SU-DHL-6 (cell line): ENCODE data around the gene UPP1.

Experiments
- H2AFZ ChIP-seq: fragments of 200-600 bp; sonication (generic); 2 replicates; pipeline ENCODE4 v1.6.1; 2014; ENCODE audit warnings: low read depth, mild to moderate bottlenecking, moderate library complexity, mixed read lengths, antibody characterized with exemption, low read length; ENCODE audit not compliant: severe bottlenecking
- H3F3A ChIP-seq: fragments of 200-600 bp; shearing (Covaris generic); 2 replicates; pipeline ENCODE4 v1.6.0; 2016; ENCODE audit warnings: antibody characterized with exemption, mild to moderate bottlenecking; ENCODE audit not compliant: insufficient read depth
- H3K27ac ChIP-seq: fragments of 200-600 bp; sonication (generic); 2 replicates; pipeline ENCODE4 v1.5.1; 2016; ENCODE audit warnings: low read depth, mild to moderate bottlenecking, low read length, moderate library complexity, mixed read lengths
- H3K27me3 ChIP-seq: fragments of 200-600 bp; sonication (generic), shearing (Covaris generic); 2 replicates; pipeline ENCODE4 v1.6.0; 2014; ENCODE audit warnings: mild to moderate bottlenecking, low read length
- H3K36me3 ChIP-seq: fragments of 200-600 bp; sonication (generic); 2 replicates; pipeline ENCODE4 v1.6.1; 2014; ENCODE audit warnings: mild to moderate bottlenecking, low read length, mixed read lengths
- H3K4me2 ChIP-seq: fragments of 300-600, 200-600 bp; shearing (Covaris generic), sonication (generic); 2 replicates; pipeline ENCODE4 v1.6.0; 2014; ENCODE audit warnings: low read length, low read depth, mild to moderate bottlenecking; ENCODE audit not compliant: poor library complexity, severe bottlenecking
- H3K4me3 ChIP-seq: fragments of 200-600 bp; sonication (generic); 2 replicates; pipeline ENCODE4 v1.5.1; 2014; ENCODE audit warnings: antibody characterized with exemption, low read length, mild to moderate bottlenecking, mixed read lengths; ENCODE audit not compliant: insufficient read depth, poor library complexity, severe bottlenecking
- H3K79me2 ChIP-seq: fragments of 200-600 bp; sonication (generic); 2 replicates; pipeline ENCODE4 v1.6.1; 2014; ENCODE audit warnings: mild to moderate bottlenecking, low read length, moderate library complexity; ENCODE audit not compliant: insufficient read depth
- H3K9ac ChIP-seq: fragments of 200-600 bp; sonication (generic); 2 replicates; pipeline ENCODE4 v1.7.0; 2014; ENCODE audit warnings: mild to moderate bottlenecking, low read length
- H3K9me2 ChIP-seq: fragments of 200-600 bp; sonication (generic); replicated peaks from 2 replicates; pipeline ENCODE4 v1.6.1; 2014; ENCODE audit warnings: low read length; ENCODE audit not compliant: insufficient read depth
- H3K9me3 ChIP-seq: fragments of 200-600 bp; sonication (generic); 2 replicates; pipeline ENCODE4 v1.6.1; 2014; ENCODE audit warnings: low read length, mixed read lengths; ENCODE audit not compliant: insufficient read depth
- H4K20me1 ChIP-seq: fragments of 200-600 bp; sonication (generic); 2 replicates; pipeline ENCODE4 v1.6.1; 2014; ENCODE audit warnings: low read depth, mild to moderate bottlenecking, antibody characterized with exemption, low read length, moderate library complexity, mixed read lengths
- EZH2phosphoT487 ChIP-seq: fragments of 200-600 bp; sonication (generic), shearing (Covaris generic); conservative IDR thresholded peaks from 2 replicates; pipeline ENCODE4 v1.6.1; 2018; ENCODE audit warnings: mild to moderate bottlenecking, antibody characterized with exemption, low read length, moderate library complexity, mixed read lengths
- TF ChIP-seq, protein P1 (sequence below): fragments of 200-600 bp; sonication (generic); IDR thresholded peaks from one replicate; pipeline ENCODE4 v1.5.1; 2017; ENCODE audit warnings: antibody characterized with exemption, mild to moderate bottlenecking, low read length, moderate library complexity; ENCODE audit not compliant: insufficient read depth, poor library complexity, severe bottlenecking

UPP1 gene

DNA sequence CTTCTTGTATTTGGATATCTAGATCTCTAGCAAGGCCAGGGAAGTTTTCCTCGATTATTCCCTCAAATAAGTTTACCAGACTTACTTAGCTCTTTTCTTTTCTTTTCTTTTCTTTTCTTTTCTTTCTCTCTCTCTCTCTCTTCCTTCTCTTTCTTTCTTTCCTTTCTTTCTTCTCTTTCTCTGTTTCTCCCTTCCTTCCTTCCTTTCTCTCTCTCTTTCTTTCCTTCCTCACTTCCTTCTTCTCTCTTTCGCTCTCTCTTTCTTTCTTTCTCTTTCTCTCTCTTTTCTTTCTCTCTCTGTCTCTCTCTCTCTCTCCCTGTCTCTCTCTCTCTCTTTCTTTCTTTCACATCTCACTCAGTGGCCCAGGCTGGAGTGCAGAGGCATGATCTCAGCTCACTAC lies 37.0 kb downstream of the UPP1 start:
- Histone ChIP-seq H3K9ac (no peak overlapping the region), H3K9me2 (no peaks in the 10 kb centered on the region), H3K9me3 (no peaks in the 10 kb centered on the region), H3K4me3 (no peak overlapping the region), H3F3A (no peaks in the 10 kb centered on the region), H3K79me2 (no peaks in the 10 kb centered on the region), H2AFZ (no peak overlapping the region), H3K4me2 (no peak overlapping the region), H3K27me3 (no peaks in the 10 kb centered on the region), H3K27ac (no peak overlapping the region), H3K36me3 (no peaks in the 10 kb centered on the region), H4K20me1 (no peaks in the 10 kb centered on the region)
- TF ChIP-seq, protein P1, sequence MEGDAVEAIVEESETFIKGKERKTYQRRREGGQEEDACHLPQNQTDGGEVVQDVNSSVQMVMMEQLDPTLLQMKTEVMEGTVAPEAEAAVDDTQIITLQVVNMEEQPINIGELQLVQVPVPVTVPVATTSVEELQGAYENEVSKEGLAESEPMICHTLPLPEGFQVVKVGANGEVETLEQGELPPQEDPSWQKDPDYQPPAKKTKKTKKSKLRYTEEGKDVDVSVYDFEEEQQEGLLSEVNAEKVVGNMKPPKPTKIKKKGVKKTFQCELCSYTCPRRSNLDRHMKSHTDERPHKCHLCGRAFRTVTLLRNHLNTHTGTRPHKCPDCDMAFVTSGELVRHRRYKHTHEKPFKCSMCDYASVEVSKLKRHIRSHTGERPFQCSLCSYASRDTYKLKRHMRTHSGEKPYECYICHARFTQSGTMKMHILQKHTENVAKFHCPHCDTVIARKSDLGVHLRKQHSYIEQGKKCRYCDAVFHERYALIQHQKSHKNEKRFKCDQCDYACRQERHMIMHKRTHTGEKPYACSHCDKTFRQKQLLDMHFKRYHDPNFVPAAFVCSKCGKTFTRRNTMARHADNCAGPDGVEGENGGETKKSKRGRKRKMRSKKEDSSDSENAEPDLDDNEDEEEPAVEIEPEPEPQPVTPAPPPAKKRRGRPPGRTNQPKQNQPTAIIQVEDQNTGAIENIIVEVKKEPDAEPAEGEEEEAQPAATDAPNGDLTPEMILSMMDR = no peak
- no peak for TF ChIP-seq EZH2phosphoT487

DNA sequence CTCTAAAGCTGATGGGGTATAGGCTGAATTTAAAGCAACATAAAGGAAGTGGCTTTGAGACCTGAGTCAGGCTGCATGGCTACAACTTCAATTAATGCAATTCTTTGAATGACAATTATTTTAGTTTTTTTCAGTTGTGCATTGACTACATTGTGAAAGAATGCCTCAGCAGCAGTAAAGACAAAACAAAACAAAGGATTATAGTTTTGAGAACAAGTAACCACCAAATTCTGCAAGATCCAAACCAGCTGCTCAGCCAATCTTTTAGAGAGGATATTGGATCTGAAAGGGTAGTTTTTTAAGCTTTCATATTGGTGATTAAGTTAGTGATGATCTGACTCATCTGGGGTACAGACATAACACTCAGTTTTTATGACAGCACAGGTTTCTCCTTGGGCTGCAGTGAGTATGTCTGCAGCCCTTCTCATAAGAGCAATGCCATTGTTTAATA lies 41.6 kb downstream of the UPP1 start:
- H3K9me3 ChIP-seq = no peaks in the 10 kb centered on the region
- no peak for TF ChIP-seq EZH2phosphoT487
- no peak overlapping the region for H3K4me2 ChIP-seq
- no peaks in the 10 kb centered on the region for H3F3A ChIP-seq
- H3K36me3 ChIP-seq = no peaks in the 10 kb centered on the region
- H2AFZ ChIP-seq = no peak overlapping the region
- H3K27me3 ChIP-seq = no peaks in the 10 kb centered on the region
- H4K20me1 ChIP-seq = no peaks in the 10 kb centered on the region
- H3K9me2 ChIP-seq = no peaks in the 10 kb centered on the region
- H3K9ac ChIP-seq = no peak overlapping the region
- H3K27ac ChIP-seq = no peak overlapping the region
- H3K4me3 ChIP-seq = no peak overlapping the region
- H3K79me2 ChIP-seq = no peaks in the 10 kb centered on the region

DNA sequence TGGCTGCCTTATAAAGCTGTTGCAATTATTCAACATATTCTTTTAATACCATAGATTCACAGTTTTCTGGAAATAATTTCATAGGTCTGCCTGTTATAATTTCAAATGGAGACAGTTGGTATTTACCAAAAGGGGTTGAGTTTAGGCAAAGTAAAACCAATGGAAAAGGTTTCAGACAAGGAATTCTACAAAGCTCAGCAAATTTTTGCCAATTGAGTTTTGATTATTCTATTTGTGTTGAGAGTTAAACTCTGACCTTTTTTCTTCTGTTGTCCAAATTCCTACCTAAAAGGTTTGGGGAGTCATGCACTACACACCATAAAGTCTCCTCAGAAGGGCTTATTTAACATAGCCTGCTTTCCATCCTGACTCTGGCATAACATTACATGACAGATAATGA lies 43.7 kb downstream of the UPP1 start:
- Histone ChIP-seq H3K4me3 (no peak overlapping the region), H3K4me2 (no peak overlapping the region), H3K9ac (no peak overlapping the region), H3K27me3 (no peaks in the 10 kb centered on the region), H4K20me1 (no peaks in the 10 kb centered on the region), H3K9me3 (0 out of 2 replicates have a peak, but pooled peaks cover 4% of the 10 kb centered on the region), H3K9me2 (no peaks in the 10 kb centered on the region), H2AFZ (no peak overlapping the region), H3F3A (no peaks in the 10 kb centered on the region), H3K79me2 (no peaks in the 10 kb centered on the region), H3K36me3 (no peaks in the 10 kb centered on the region), H3K27ac (no peak overlapping the region)
- TF ChIP-seq, protein P1 = no peak
- TF ChIP-seq EZH2phosphoT487 = no peak

DNA sequence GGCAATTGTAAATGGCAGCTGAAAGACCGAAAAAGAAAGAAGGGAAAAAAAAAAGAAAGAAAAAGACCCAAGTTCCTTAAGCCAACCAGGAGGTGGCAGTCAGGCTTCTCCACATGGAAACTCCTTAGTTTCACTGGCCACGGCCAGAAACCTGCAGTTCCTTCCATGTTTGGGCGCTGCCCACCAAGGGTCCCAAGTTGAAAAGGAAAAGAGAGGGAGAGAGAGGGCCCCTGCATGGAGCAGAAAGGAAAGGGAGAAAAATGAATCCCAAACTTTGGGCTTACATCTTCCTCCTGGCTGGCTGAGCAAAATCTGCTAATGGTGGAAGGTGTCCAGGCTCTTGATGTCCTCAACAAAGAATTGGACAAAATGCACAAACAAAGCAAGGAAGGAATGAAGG lies 50.4 kb downstream of the UPP1 start:
- H3K9ac ChIP-seq = no peak overlapping the region
- H2AFZ ChIP-seq = no peak overlapping the region
- H3F3A ChIP-seq = no peaks in the 10 kb centered on the region
- no peak overlapping the region for H3K27ac ChIP-seq
- no peaks in the 10 kb centered on the region for H3K79me2 ChIP-seq
- no peaks in the 10 kb centered on the region for H3K27me3 ChIP-seq
- 0 out of 2 replicates have a peak, but pooled peaks cover 4% of the 10 kb centered on the region for H3K9me3 ChIP-seq
- H3K36me3 ChIP-seq = no peaks in the 10 kb centered on the region
- no peaks in the 10 kb centered on the region for H3K9me2 ChIP-seq
- H3K4me2 ChIP-seq = no peak overlapping the region
- no peaks in the 10 kb centered on the region for H4K20me1 ChIP-seq
- no peak overlapping the region for H3K4me3 ChIP-seq
- TF ChIP-seq, protein P1 = no peak
- no peak for TF ChIP-seq EZH2phosphoT487
